PC-9 (cell line): ENCODE results near the gene GALNT2.

ENCODE experiments used
- EZH2 ChIP-seq: fragments of 200-600 bp; sonication (generic); IDR thresholded peaks from 2 replicates; pipeline ENCODE4 v1.8.0; 2017; ENCODE audit warnings: antibody characterized with exemption, low read depth
- TF ChIP-seq, protein P1 (sequence below): fragments of 200-600 bp; sonication (generic); conservative IDR thresholded peaks from 2 replicates; pipeline ENCODE4 v1.6.1; 2017; ENCODE audit warnings: mixed run types, antibody characterized with exemption, mild to moderate bottlenecking, moderate library complexity

DNA sequence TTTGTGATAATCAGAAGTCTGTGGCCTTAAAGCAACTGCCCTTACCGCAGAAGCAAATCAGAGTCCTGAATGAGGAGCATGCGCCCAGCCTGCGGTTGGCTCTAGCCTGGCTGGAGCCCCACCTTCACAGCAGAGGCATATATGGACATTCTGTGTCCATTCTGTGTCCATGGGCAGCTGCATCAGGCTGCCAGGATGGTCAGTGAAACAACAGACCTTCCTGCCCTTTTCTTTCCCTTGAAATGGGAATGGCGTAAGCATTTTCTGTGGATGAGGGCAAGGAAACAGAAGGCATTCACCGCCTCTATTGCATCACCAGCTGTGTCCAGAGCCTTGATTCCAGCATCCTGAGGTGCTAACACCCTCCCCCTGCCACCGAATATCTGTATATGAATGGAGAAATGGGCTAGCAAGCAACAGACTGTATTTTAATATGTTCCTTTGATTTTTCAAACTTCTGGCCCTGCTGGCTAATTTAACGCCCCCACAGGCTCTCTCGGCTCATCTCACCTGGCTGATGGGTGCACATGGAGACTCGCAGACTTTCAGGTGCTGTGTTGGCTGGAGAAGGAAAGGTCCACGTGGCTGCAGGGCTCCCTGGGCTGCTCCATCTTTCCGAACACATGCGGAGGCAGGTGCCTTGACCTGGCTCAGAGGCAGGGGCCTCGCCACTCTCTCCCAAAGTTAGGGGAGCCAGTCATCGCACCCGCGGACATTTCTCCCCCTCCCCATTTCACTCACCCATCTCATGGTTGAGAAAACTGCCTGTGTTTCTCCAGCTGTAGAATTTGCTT, 159.2 kb downstream of the GALNT2 start:
- TF ChIP-seq, protein P1, sequence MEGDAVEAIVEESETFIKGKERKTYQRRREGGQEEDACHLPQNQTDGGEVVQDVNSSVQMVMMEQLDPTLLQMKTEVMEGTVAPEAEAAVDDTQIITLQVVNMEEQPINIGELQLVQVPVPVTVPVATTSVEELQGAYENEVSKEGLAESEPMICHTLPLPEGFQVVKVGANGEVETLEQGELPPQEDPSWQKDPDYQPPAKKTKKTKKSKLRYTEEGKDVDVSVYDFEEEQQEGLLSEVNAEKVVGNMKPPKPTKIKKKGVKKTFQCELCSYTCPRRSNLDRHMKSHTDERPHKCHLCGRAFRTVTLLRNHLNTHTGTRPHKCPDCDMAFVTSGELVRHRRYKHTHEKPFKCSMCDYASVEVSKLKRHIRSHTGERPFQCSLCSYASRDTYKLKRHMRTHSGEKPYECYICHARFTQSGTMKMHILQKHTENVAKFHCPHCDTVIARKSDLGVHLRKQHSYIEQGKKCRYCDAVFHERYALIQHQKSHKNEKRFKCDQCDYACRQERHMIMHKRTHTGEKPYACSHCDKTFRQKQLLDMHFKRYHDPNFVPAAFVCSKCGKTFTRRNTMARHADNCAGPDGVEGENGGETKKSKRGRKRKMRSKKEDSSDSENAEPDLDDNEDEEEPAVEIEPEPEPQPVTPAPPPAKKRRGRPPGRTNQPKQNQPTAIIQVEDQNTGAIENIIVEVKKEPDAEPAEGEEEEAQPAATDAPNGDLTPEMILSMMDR, result no peak
- no peak for TF ChIP-seq EZH2
